SK-N-SH (cell line): ENCODE measurements around the gene SSTR4. TPM values are rescaled to one million over a fixed set of nuclear protein-coding genes. Genes with fewer than 3 reads are reported as not detected.

Source experiments
- CTCF ChIA-PET: fragments of 300-600, 350-600 bp; formaldehyde crosslinking; extraction: SDS; loops from one replicate; lab custom pipeline; 2021; lab: Yijun Ruan, JAX
- POLR2A ChIA-PET: fragments of 350-600 bp; sonication (Branson Sonifier 250); formaldehyde crosslinking; extraction: SDS; loops from one replicate; lab custom pipeline; 2020; ENCODE audit warnings: antibody characterized with exemption, inconsistent platforms; lab: Yijun Ruan, JAX
- DNase-seq: peaks from one replicate; pipeline ENCODE4 v3.0.0; 2012
- H2AFZ ChIP-seq: fragments of 200-600 bp; sonication (generic); 2 replicates; pipeline ENCODE4 v1.8.1; 2016; ENCODE audit warnings: antibody characterized with exemption, mild to moderate bottlenecking, low read depth
- H3F3A ChIP-seq: fragments of 200-600 bp; sonication (generic); replicated peaks from 2 replicates; pipeline ENCODE3; 2016; ENCODE audit warnings: antibody characterized with exemption, mild to moderate bottlenecking; ENCODE audit not compliant: insufficient read depth
- H3K27ac ChIP-seq, 2 experiments: fragments of 200-500 bp in 1 of 2; fragments of 200-600 bp in 1 of 2; sonication (Bioruptor generic) in 1 of 2; sonication (generic), shearing (Covaris generic) in 1 of 2; 2 replicates each; pipeline versions ENCODE4 v1.5.1 to v1.6.1; 2014 to 2016; ENCODE audit warnings: low read depth in 2 of 2, inconsistent platforms in 1 of 2, low read length in 1 of 2, mild to moderate bottlenecking in 1 of 2, mixed read lengths in 1 of 2
- H3K27me3 ChIP-seq: fragments of 200-600 bp; sonication (generic), shearing (Covaris generic); 2 replicates; pipeline ENCODE4 v1.6.1; 2016; ENCODE audit warnings: mixed run types; ENCODE audit not compliant: insufficient read depth
- H3K36me3 ChIP-seq, 2 experiments: fragments of 200-500 bp in 1 of 2; fragments of 200-600 bp in 1 of 2; sonication (Bioruptor generic) in 1 of 2; sonication (generic) in 1 of 2; replicated peaks in 1 of 2; 2 replicates each; pipeline versions ENCODE3 to v1.5.1; 2014 to 2016; ENCODE audit warnings: low read length in 1 of 2, mild to moderate bottlenecking in 1 of 2; ENCODE audit not compliant: insufficient read depth in 2 of 2, control insufficient read depth in 1 of 2
- H3K4me1 ChIP-seq, 2 experiments: fragments of 200-500 bp in 1 of 2; fragments of 200-600 bp in 1 of 2; sonication (Bioruptor generic) in 1 of 2; sonication (generic), shearing (Covaris generic) in 1 of 2; 2 replicates each; pipeline versions ENCODE4 v1.5.1 to v1.6.1; 2014 to 2016; ENCODE audit warnings: low read depth in 1 of 2, low read length in 1 of 2, mixed run types in 1 of 2; ENCODE audit not compliant: insufficient read depth in 2 of 2, control insufficient read depth in 1 of 2
- H3K4me2 ChIP-seq: fragments of 200-600 bp; sonication (generic), shearing (Covaris generic); 2 replicates; pipeline ENCODE4 v1.6.1; 2017; ENCODE audit warnings: mixed run types
- H3K4me3 ChIP-seq, 2 experiments: fragments of 200-500 bp in 1 of 2; fragments of 200-600 bp in 1 of 2; sonication (Bioruptor generic) in 1 of 2; sonication (generic), shearing (Covaris generic) in 1 of 2; 2 replicates each; pipeline versions ENCODE4 v1.5.1 to v1.8.1; 2014 to 2016; ENCODE audit warnings: low read depth in 2 of 2, inconsistent platforms in 1 of 2, low read length in 1 of 2, mild to moderate bottlenecking in 1 of 2, mixed read lengths in 1 of 2, moderate library complexity in 1 of 2
- H3K79me2 ChIP-seq: fragments of 200-600 bp; sonication (generic); 2 replicates; pipeline ENCODE4 v1.8.1; 2017; ENCODE audit warnings: mild to moderate bottlenecking; ENCODE audit not compliant: insufficient read depth
- H3K9ac ChIP-seq: fragments of 200-600 bp; sonication (generic); 2 replicates; pipeline ENCODE4 v1.6.1; 2017; ENCODE audit warnings: mixed run types
- H3K9me2 ChIP-seq: fragments of 200-600 bp; sonication (generic); 2 replicates; pipeline ENCODE4 v1.6.1; 2017; ENCODE audit warnings: mixed run types
- H3K9me3 ChIP-seq: fragments of 200-600 bp; sonication (generic); 2 replicates; pipeline ENCODE4 v1.6.1; 2017; ENCODE audit warnings: mixed run types, mild to moderate bottlenecking, moderate library complexity
- H4K20me1 ChIP-seq: fragments of 200-600 bp; sonication (generic); 2 replicates; pipeline ENCODE4 v1.6.1; 2017; ENCODE audit warnings: mild to moderate bottlenecking, mixed run types; ENCODE audit not compliant: insufficient read depth
- CHD2 ChIP-seq: fragments of 150-350 bp; IDR thresholded peaks from 2 replicates; pipeline ENCODE4 v1.6.1; 2018; ENCODE audit warnings: low read length; ENCODE audit not compliant: partially characterized antibody
- ELF1 ChIP-seq: IDR thresholded peaks from 2 replicates; pipeline ENCODE4 v1.4.0; 2012
- EP300 ChIP-seq, 2 experiments: IDR thresholded peaks; 2 replicates each; pipeline versions ENCODE4 v1.4.0 to v1.6.1; 2012; ENCODE audit warnings: borderline replicate concordance in 1 of 2, low read depth in 1 of 2, low read length in 1 of 2
- EZH2phosphoT487 ChIP-seq: fragments of 200-600 bp; sonication (generic); IDR thresholded peaks from 2 replicates; pipeline ENCODE4 v1.6.1; 2017; ENCODE audit warnings: low read depth, mixed run types, mild to moderate bottlenecking, antibody characterized with exemption, moderate library complexity, borderline replicate concordance
- GATA2 ChIP-seq: sonication (generic); formaldehyde crosslinking; IDR thresholded peaks from 2 replicates; pipeline ENCODE4 v1.5.0; 2020; ENCODE audit warnings: mild to moderate bottlenecking, missing genetic modification reagents
- NRF1 ChIP-seq: IDR thresholded peaks from 2 replicates; pipeline ENCODE4 v1.6.1; 2012; ENCODE audit warnings: low read depth, mild to moderate bottlenecking, low read length
- RAD21 ChIP-seq: IDR thresholded peaks from 2 replicates; pipeline ENCODE4 v1.6.1; 2012; ENCODE audit warnings: mild to moderate bottlenecking, low read length
- RCOR1 ChIP-seq: fragments of 150-350 bp; IDR thresholded peaks from 2 replicates; pipeline ENCODE4 v1.6.1; 2017; ENCODE audit warnings: antibody characterized with exemption, low read length
- RFX5 ChIP-seq: IDR thresholded peaks from 2 replicates; pipeline ENCODE4 v1.6.1; 2012; ENCODE audit warnings: mild to moderate bottlenecking, improper control_type of control experiment, low read length
- SIN3A ChIP-seq: IDR thresholded peaks from 2 replicates; pipeline ENCODE4 v1.6.1; 2012; ENCODE audit warnings: low read depth, mild to moderate bottlenecking, low read length, moderate library complexity, borderline replicate concordance
- TAF1 ChIP-seq: IDR thresholded peaks from 2 replicates; pipeline ENCODE4 v1.6.1; 2012; ENCODE audit warnings: low read depth, mild to moderate bottlenecking, low read length, moderate library complexity, borderline replicate concordance
- TCF12 ChIP-seq: IDR thresholded peaks from 2 replicates; pipeline ENCODE4 v1.4.0; 2012
- TEAD4 ChIP-seq: IDR thresholded peaks from 2 replicates; pipeline ENCODE4 v1.4.0; 2012; ENCODE audit warnings: mild to moderate bottlenecking, borderline replicate concordance; ENCODE audit not compliant: insufficient read depth
- WGBS: methylation state at CpG from one replicate; pipeline ENCODE4 v1.1.6; 2017; ENCODE audit warnings: low lambda C conversion rate; 5-methylcytosine and 5-hydroxymethylcytosine counted together
- polyA plus RNA-seq, 3 experiments: library from polyadenylated mRNA; depleted of rRNA; stranded (reverse); fragments of >200 nt; gene quantifications; 2 replicates each; pipeline ENCODE4 v1.2.3, GENCODE V29; 2012
- TF ChIP-seq, protein P1 (sequence below): IDR thresholded peaks from 2 replicates; pipeline ENCODE4 v1.4.0; 2012; ENCODE audit warnings: low read depth, borderline replicate concordance
- TF ChIP-seq, protein P2 (sequence below): IDR thresholded peaks from 2 replicates; pipeline ENCODE4 v1.4.0; 2012; ENCODE audit warnings: low read depth
- TF ChIP-seq, protein P3 (sequence below): IDR thresholded peaks from 2 replicates; pipeline ENCODE4; 2012

Gene SSTR4
- polyA plus RNA-seq, 1 of the 3 experiments (the other 2 are of a cell fraction) = not detected

DNA sequence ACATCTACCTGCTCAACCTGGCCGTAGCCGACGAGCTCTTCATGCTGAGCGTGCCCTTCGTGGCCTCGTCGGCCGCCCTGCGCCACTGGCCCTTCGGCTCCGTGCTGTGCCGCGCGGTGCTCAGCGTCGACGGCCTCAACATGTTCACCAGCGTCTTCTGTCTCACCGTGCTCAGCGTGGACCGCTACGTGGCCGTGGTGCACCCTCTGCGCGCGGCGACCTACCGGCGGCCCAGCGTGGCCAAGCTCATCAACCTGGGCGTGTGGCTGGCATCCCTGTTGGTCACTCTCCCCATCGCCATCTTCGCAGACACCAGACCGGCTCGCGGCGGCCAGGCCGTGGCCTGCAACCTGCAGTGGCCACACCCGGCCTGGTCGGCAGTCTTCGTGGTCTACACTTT lies 619 bp downstream of the SSTR4 start:
- Histone ChIP-seq H4K20me1 (no peaks in the 10 kb centered on the region), H3K4me3 (no peak overlapping the region), H3K4me1 (no peaks in the 10 kb centered on the region), H3K9me2 (no peaks in the 10 kb centered on the region), H3K27me3 (peaks cover 80% of the 10 kb centered on the region), H3K9me3 (no peaks in the 10 kb centered on the region)
- WGBS = 42% methylated on average over 15 of the region's 41 CpGs
- DNase-seq = no peak
- TF ChIP-seq ELF1 = no peak
- no peak for TF ChIP-seq TAF1
- no peak for TF ChIP-seq RAD21
- no peak for TF ChIP-seq EP300 (IDR thresholded peaks at IDR 0.05; ENCODE audit: borderline replicate concordance in 1 of 2, low read depth in 1 of 2, low read length in 1 of 2)
- TF ChIP-seq, all 33 proteins: peak for 0
- Histone ChIP-seq H2AFZ (no peak overlapping the region), H3K4me2 (no peak overlapping the region), H3K36me3 (no peaks in the 10 kb centered on the region), H3K27ac (no peak overlapping the region), H3K9ac (no peak overlapping the region), H3F3A (no peaks in the 10 kb centered on the region), H3K79me2 (no peaks in the 10 kb centered on the region)
- ChIA-PET CTCF (no interaction called here), POLR2A (no interaction called here)

DNA sequence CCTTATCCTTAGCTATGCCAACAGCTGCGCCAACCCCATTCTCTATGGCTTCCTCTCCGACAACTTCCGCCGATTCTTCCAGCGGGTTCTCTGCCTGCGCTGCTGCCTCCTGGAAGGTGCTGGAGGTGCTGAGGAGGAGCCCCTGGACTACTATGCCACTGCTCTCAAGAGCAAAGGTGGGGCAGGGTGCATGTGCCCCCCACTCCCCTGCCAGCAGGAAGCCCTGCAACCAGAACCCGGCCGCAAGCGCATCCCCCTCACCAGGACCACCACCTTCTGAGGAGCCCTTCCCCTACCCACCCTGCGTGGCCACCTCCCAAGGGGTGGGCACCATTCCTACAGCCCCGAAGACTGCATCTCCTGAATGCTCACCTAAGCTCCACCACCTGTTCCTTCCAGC lies 1.3 kb downstream of the SSTR4 start:
- Histone ChIP-seq H2AFZ (no peak overlapping the region), H3K9me3 (no peaks in the 10 kb centered on the region), H3K79me2 (no peaks in the 10 kb centered on the region), H3K9me2 (no peaks in the 10 kb centered on the region)
- TF ChIP-seq RCOR1 (no peak), TEAD4 (no peak), GATA2 (CRISPR knock-in tag) (no peak), RAD21 (no peak), CHD2 (no peak), RFX5 (no peak)
- TF ChIP-seq, protein P1, sequence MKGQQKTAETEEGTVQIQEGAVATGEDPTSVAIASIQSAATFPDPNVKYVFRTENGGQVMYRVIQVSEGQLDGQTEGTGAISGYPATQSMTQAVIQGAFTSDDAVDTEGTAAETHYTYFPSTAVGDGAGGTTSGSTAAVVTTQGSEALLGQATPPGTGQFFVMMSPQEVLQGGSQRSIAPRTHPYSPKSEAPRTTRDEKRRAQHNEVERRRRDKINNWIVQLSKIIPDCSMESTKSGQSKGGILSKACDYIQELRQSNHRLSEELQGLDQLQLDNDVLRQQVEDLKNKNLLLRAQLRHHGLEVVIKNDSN = no peak
- TF ChIP-seq, protein P2, sequence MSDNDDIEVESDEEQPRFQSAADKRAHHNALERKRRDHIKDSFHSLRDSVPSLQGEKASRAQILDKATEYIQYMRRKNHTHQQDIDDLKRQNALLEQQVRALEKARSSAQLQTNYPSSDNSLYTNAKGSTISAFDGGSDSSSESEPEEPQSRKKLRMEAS = no peak
- TF ChIP-seq, all 33 proteins: peak for 0
- POLR2A ChIA-PET = no interaction called here
- Histone ChIP-seq H3F3A (no peaks in the 10 kb centered on the region), H4K20me1 (no peaks in the 10 kb centered on the region), H3K27ac (no peak overlapping the region), H3K4me2 (no peak overlapping the region), H3K9ac (no peak overlapping the region), H3K4me1 (no peaks in the 10 kb centered on the region), H3K4me3 (no peak overlapping the region), H3K36me3 (no peaks in the 10 kb centered on the region), H3K27me3 (peaks cover 82% of the 10 kb centered on the region)
- DNase-seq = no peak
- CTCF ChIA-PET = interaction anchor here (0.6 to 0.8 kb wide), 2 partner anchors 198 to 301 kb away, joined by 3 read pairs; no protein-coding TSS in a partner anchor
- WGBS = 69% methylated on average over 10 of the region's 11 CpGs

DNA sequence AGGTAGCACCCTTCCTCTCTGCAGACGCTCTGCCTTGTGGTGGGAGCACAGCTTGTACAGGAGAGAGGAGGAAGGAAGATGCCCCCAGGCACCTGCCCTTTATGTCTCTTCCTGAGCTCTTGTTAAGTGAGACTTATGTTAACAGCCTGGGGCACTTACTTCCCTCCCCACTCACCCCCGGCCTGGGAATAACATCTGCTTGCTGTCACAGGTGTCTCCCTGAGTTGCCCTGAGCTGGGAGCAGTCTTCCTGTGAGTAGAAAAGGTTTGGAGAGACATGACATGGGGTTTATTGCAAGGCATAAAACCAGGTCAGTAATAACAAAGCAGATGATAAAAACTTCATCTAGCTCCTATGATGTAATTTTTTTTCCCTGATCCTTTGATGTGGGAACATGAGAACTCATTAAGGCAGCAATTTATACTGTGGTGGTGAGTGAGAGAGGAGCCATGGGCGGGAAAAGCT lies 1.9 kb downstream of the SSTR4 start:
- Histone ChIP-seq H3K9me3 (no peaks in the 10 kb centered on the region), H3K79me2 (no peaks in the 10 kb centered on the region), H3K36me3 (no peaks in the 10 kb centered on the region), H3K27ac (no peak overlapping the region), H3K9ac (no peak overlapping the region), H3K4me2 (no peak overlapping the region), H3K4me1 (no peaks in the 10 kb centered on the region), H2AFZ (no peak overlapping the region), H3K9me2 (no peaks in the 10 kb centered on the region), H4K20me1 (no peaks in the 10 kb centered on the region), H3K27me3 (peaks cover 83% of the 10 kb centered on the region), H3K4me3 (no peak overlapping the region), H3F3A (no peaks in the 10 kb centered on the region)
- TF ChIP-seq EZH2phosphoT487 (no peak), TCF12 (no peak), NRF1 (no peak), RFX5 (no peak), SIN3A (no peak)
- TF ChIP-seq, protein P3, sequence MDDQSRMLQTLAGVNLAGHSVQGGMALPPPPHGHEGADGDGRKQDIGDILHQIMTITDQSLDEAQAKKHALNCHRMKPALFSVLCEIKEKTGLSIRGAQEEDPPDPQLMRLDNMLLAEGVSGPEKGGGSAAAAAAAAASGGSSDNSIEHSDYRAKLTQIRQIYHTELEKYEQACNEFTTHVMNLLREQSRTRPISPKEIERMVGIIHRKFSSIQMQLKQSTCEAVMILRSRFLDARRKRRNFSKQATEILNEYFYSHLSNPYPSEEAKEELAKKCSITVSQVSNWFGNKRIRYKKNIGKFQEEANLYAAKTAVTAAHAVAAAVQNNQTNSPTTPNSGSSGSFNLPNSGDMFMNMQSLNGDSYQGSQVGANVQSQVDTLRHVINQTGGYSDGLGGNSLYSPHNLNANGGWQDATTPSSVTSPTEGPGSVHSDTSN = no peak
- ChIA-PET POLR2A (no interaction called here), CTCF (interaction anchor here (0.8 kb wide), 1 partner anchor 302 kb away, joined by 3 read pairs; no protein-coding TSS in a partner anchor)
- 3% methylated on average over 2 of the region's 3 CpGs for WGBS
- no peak for DNase-seq
